NCI-H748 treated with DMSO at 0.1 percent for 48 hours (cell line): Measurements from ENCODE around the gene PLAAT2.

Experiments
- DNase-seq: peaks from one replicate; lab custom pipeline; 2025; lab: John Stamatoyannopoulos, UW

Gene PLAAT2

DNA sequence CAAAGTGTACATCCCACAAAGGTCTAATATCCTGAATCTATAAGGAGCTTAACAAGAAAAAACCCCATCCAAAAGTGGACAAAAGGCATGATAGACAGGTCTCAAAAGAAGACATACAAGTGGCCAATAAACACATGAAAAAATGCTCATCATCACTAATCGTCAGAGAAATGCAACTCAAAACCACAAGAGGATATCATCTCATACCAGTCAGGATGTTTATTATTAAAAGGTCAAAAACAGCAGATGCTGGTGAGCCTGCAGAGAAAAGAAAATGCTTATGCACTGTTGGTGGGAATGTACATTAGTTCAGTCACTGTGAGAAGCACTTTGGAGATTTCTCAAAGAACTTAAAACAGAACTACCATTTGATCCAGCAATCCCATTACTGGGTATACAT lies 44.6 kb downstream of the PLAAT2 start:
- DNase-seq, result no peak

DNA sequence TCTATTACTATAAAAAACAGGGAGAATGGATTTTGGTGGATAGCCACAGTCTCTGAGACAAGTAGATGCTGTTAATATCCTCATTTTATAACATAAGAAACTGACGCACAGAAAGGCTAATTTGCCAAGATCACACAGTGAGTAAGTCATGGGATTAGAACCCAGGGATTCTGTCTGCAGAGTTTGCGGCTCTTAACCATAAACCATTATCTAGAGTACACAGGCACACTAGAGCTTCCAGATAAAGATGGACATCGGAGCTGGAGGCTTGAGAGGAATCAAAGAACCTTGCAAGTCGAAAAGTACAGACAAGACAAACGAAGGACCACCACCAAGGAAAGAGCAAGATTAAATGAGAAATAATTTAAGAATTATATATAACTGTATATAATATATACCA lies 46.0 kb downstream of the PLAAT2 start:
- no peak for DNase-seq

DNA sequence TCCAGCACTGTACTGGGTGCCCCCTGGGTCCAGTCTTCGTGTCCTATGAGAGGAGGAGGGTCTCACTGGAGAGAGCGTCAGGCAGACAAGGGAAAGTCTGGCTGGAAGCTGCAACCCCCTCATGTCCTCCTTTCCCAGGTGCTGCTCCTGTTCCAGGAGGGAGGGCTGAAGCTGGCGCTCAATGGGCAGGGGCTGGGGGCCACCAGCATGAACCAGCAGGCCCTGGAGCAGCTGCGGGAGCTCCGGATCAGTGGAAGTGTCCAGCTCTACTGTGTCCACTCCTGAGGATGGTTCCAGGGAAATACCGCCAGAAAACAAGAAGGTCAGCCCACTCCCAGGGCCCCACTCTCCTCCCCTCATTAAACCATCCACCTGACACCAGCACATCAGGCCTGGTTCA lies 47.1 kb downstream of the PLAAT2 start:
- no peak for DNase-seq

GRCh38 chr11:63512816-63513215 lies 50.4 kb downstream of the PLAAT2 start:
- DNase-seq, result no peak

DNA sequence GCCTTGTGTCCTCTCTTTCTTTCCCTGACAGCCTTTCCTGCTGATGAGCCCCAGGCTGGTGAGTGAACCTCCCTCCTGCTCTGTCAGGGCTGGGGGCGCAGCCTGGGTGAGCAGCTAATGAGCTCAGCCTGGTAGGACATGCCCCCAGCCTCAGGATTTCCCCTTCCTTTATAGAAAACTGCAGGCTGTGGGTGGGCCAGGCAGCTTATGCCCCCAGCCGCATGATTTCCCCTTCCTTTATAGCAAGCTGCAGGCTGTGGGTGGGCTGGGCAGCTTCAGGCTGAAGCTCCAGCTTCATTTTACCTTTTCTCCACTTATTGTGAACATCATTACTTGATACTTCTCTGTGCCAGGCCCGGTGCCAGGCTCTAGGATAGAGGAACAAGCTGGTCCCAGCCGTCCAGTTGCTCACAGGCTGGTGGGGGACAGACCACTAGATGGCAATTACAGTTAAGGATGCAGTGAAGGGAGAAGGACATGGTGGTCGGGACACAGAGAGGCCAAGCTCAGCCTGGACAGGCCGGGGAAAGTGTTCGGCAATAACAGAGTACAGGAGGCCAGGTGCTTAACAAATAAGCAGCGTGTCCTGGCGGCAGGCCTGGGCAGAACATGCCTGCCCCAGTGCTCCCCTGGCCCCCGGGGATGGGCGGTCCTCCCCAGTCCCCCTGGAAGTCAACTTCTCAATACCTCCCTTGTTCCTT lies 52.0 kb downstream of the PLAAT2 start:
- DNase-seq, result no peak

GRCh38 chr11:63510360-63511047 lies 52.7 kb downstream of the PLAAT2 start:
- no peak for DNase-seq

DNA sequence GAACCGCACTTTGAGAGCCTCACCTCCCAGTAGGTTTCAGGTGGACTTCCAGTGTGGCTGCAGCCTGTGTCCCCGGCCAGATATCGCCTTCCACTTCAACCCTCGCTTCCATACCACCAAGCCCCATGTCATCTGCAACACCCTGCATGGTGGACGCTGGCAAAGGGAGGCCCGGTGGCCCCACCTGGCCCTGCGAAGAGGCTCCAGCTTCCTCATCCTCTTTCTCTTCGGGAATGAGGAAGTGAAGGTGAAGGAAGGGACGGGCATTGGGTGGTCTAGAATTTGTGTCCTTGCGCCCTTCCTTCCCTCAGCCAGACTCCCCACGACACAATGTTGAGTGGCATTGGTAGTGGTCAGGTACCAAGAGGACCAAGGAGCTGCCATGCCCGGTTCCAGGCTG lies 54.4 kb downstream of the PLAAT2 start:
- DNase-seq, result no peak

- DNase-seq, result no peak
Measured at GRCh38 chr11:63508009-63508408, 55.2 kb downstream of the PLAAT2 start.

- DNase-seq, result no peak
Measured at GRCh38 chr11:63507511-63507910, 55.7 kb downstream of the PLAAT2 start.

- DNase-seq, result no peak
Measured at GRCh38 chr11:63506876-63507275, 56.3 kb downstream of the PLAAT2 start.

GRCh38 chr11:63505857-63506528 lies 57.2 kb downstream of the PLAAT2 start, which contains the start of gene LGALS12:
Gene LGALS12 (plus strand): TSS chr11:63506084. CDS start chr11:63506459, 375 bp downstream.
- DNase-seq, result no peak

DNA sequence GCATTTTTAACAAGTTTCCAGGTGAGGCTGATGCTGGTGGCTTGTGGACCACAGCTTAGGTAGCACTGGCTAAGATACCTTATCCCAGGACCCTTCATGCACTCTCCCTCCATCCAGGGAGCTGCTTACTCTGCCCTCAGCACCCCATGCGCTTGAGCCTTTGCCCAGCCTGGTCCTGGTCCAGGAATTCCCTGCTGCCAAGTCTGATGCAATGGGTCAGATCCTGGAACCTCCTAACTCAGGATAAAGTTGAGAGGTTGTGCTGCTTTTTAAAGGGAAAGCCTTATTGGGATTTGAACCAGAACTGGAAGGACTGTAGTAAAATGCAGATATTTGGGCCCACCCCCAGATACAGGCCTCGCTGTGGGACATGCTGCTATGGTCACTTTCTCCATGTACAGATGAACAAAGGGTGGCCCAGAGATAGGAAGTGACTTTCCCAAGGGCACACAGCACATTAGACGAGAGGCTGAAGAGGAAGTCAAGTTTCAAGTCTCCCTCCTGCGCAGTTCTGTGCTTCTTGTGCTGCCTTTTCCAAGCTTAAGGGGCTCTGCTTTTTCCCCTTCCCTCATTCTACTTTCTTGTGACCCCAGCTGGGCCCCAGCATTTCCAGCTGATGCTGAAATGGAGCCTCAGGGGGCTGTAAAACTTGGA lies 58.1 kb downstream of the PLAAT2 start:
- no peak for DNase-seq

DNA sequence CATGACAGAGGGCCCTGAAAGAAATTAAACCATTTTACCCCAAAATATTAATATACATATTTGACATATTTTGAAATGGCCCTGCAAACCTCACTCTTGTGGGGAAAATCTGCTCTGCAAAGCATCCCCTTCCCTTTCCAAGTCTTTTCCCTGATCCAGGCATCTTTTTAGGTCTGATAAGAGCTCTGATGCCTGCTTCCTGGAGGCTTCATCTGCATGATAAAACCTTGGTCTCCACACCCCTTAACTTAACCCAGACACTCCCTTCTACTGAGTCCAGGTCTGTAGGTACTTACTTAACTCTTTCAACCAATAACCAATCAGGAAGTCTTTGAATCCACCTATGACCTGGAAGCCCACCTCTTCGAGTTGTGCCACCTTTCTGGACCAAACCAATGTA lies 59.1 kb downstream of the PLAAT2 start:
- DNase-seq, result no peak

GRCh38 chr11:63503492-63503891 lies 59.7 kb downstream of the PLAAT2 start:
- no peak for DNase-seq
